MM.1S (cell line): ENCODE measurements around the gene NFKB1.

Source experiments
- DNase-seq: peaks from one replicate; pipeline ENCODE4 v3.0.0-alpha.2; 2015
- H2AFZ ChIP-seq: fragments of 300-600 bp; sonication (generic); 2 replicates; pipeline ENCODE4 v1.6.0; 2016; ENCODE audit warnings: antibody characterized with exemption, low read length
- H3F3A ChIP-seq: fragments of 300-600 bp; sonication (generic); 2 replicates; pipeline ENCODE4 v1.6.1; 2016; ENCODE audit warnings: mild to moderate bottlenecking, antibody characterized with exemption, low read length, moderate library complexity, mixed read lengths; ENCODE audit not compliant: insufficient read depth
- H3K27ac ChIP-seq: fragments of 300-600 bp; sonication (generic); 2 replicates; pipeline ENCODE4 v1.5.1; 2016; ENCODE audit warnings: mild to moderate bottlenecking, low read length
- H3K27me3 ChIP-seq: fragments of 300-600 bp; sonication (generic); replicated peaks from 2 replicates; pipeline ENCODE4 v1.6.0; 2016; ENCODE audit warnings: low read length; ENCODE audit not compliant: insufficient read depth
- H3K36me3 ChIP-seq: fragments of 300-600 bp; sonication (generic); replicated peaks from 2 replicates; pipeline ENCODE4 v1.6.1; 2016; ENCODE audit warnings: mild to moderate bottlenecking, low read length, mixed read lengths; ENCODE audit not compliant: insufficient read depth
- H3K4me1 ChIP-seq: fragments of 300-600 bp; sonication (generic); 2 replicates; pipeline ENCODE4 v1.6.1; 2016; ENCODE audit warnings: low read length, mixed read lengths
- H3K4me2 ChIP-seq: fragments of 300-600 bp; sonication (generic); 2 replicates; pipeline ENCODE4 v1.6.0; 2016; ENCODE audit warnings: low read depth, low read length
- H3K4me3 ChIP-seq: fragments of 300-600 bp; sonication (generic); 2 replicates; pipeline ENCODE4 v1.5.1; 2016; ENCODE audit warnings: low read length, mixed read lengths
- H3K79me2 ChIP-seq: fragments of 300-600 bp; sonication (generic); 2 replicates; pipeline ENCODE4 v1.6.1; 2016; ENCODE audit warnings: mixed run types, low read length, mixed read lengths
- H3K9ac ChIP-seq: fragments of 300-600 bp; sonication (generic); 2 replicates; pipeline ENCODE4 v1.6.1; 2016; ENCODE audit warnings: low read length, mixed read lengths
- H3K9me2 ChIP-seq: fragments of 300-600 bp; sonication (generic); replicated peaks from 2 replicates; pipeline ENCODE4 v1.6.1; 2016; ENCODE audit warnings: mild to moderate bottlenecking, low read length, mixed read lengths; ENCODE audit not compliant: insufficient read depth
- H3K9me3 ChIP-seq: fragments of 300-600 bp; sonication (generic); replicated peaks from 2 replicates; pipeline ENCODE4 v1.6.1; 2016; ENCODE audit warnings: mild to moderate bottlenecking, low read length, mixed read lengths; ENCODE audit not compliant: insufficient read depth
- H4K20me1 ChIP-seq: fragments of 300-600 bp; sonication (generic); 2 replicates; pipeline ENCODE4 v1.6.1; 2016; ENCODE audit warnings: mild to moderate bottlenecking, low read length, moderate library complexity, mixed read lengths; ENCODE audit not compliant: insufficient read depth
- CTCF ChIP-seq: fragments of 300-600 bp; sonication (generic); IDR thresholded peaks from 2 replicates; pipeline ENCODE4 v1.5.1; 2016; ENCODE audit warnings: antibody characterized with exemption, low read length, mixed read lengths
- EZH2 ChIP-seq: fragments of 300-600 bp; sonication (generic); optimal IDR thresholded peaks from 2 replicates; pipeline ENCODE3; 2017; ENCODE audit warnings: low read depth, mild to moderate bottlenecking, antibody characterized with exemption, low read length, mixed read lengths
- EZH2phosphoT487 ChIP-seq: fragments of 300-600 bp; sonication (generic); IDR thresholded peaks from 2 replicates; pipeline ENCODE4 v1.6.1; 2018; ENCODE audit warnings: antibody characterized with exemption, low read length

NFKB1 gene

GRCh38 chr4:102627831-102628523, 126.8 kb downstream of the NFKB1 start:
- Histone ChIP-seq H3K79me2 (no peaks in the 10 kb centered on the region), H3K9ac (no peak overlapping the region), H3K9me3 (no peaks in the 10 kb centered on the region), H3K9me2 (no peaks in the 10 kb centered on the region), H3K4me2 (no peak overlapping the region), H3F3A (no peaks in the 10 kb centered on the region), H4K20me1 (no peaks in the 10 kb centered on the region), H3K36me3 (no peaks in the 10 kb centered on the region), H3K27ac (no peak overlapping the region), H3K4me1 (peaks cover 5% of the 10 kb centered on the region; the same call in 1 of the 2 replicates), H3K4me3 (no peak overlapping the region), H3K27me3 (no peaks in the 10 kb centered on the region), H2AFZ (no peak overlapping the region)
- TF ChIP-seq EZH2phosphoT487 = no peak
- TF ChIP-seq EZH2 = no peak
- no peak for TF ChIP-seq CTCF
- DNase-seq = no peak

GRCh38 chr4:102629673-102630072, 128.5 kb downstream of the NFKB1 start:
- no peaks in the 10 kb centered on the region for H4K20me1 ChIP-seq
- no peak overlapping the region for H3K27ac ChIP-seq
- peaks cover 5% of the 10 kb centered on the region; the same call in 1 of the 2 replicates for H3K4me1 ChIP-seq
- H3K36me3 ChIP-seq = no peaks in the 10 kb centered on the region
- no peaks in the 10 kb centered on the region for H3F3A ChIP-seq
- H3K9ac ChIP-seq = no peak overlapping the region
- no peaks in the 10 kb centered on the region for H3K9me2 ChIP-seq
- no peaks in the 10 kb centered on the region for H3K9me3 ChIP-seq
- no peaks in the 10 kb centered on the region for H3K79me2 ChIP-seq
- H2AFZ ChIP-seq = no peak overlapping the region
- no peak for DNase-seq
- TF ChIP-seq EZH2 (no peak), CTCF (no peak), EZH2phosphoT487 (no peak)
- H3K4me2 ChIP-seq = no peak overlapping the region
- H3K27me3 ChIP-seq = no peaks in the 10 kb centered on the region
- no peak overlapping the region for H3K4me3 ChIP-seq

- Histone ChIP-seq H3K4me1 (no peaks in the 10 kb centered on the region), H3K4me2 (no peak overlapping the region)
- TF ChIP-seq EZH2 = no peak
- TF ChIP-seq EZH2phosphoT487 = no peak
- TF ChIP-seq CTCF = no peak
Measured at GRCh38 chr4:102631616-102632015, 130.5 kb downstream of the NFKB1 start.

More at GRCh38 chr4:102631616-102632015, 130.5 kb downstream of the NFKB1 start:
- Histone ChIP-seq H3F3A (no peaks in the 10 kb centered on the region), H3K9me3 (no peaks in the 10 kb centered on the region), H2AFZ (no peak overlapping the region), H4K20me1 (no peaks in the 10 kb centered on the region), H3K4me3 (no peak overlapping the region), H3K36me3 (no peaks in the 10 kb centered on the region), H3K9ac (no peak overlapping the region), H3K9me2 (no peaks in the 10 kb centered on the region), H3K27me3 (no peaks in the 10 kb centered on the region), H3K79me2 (no peaks in the 10 kb centered on the region), H3K27ac (no peak overlapping the region)
- DNase-seq = no peak
